ENCODE measurements around the gene PRSS56.

GRCh38 chr2:232479341-232480200 is 40.6 kb upstream of the PRSS56 start:
- TF ChIP-seq CTCF (IDR thresholded peaks at IDR 0.05) (no peak; the same call in 1 of the 2 replicates), REST (IDR thresholded peaks at IDR 0.05; ENCODE audit: insufficient read depth in 1 of 2, low read depth in 2 of 2, low read length in 1 of 2) (no peak), POLR2AphosphoS5 (IDR thresholded peaks at IDR 0.05; ENCODE audit: low read depth, low read length) (no peak), TCF7L2 (IDR thresholded peaks at IDR 0.05; ENCODE audit: low read depth, low read length) (no peak), SIN3A (IDR thresholded peaks at IDR 0.05; ENCODE audit: borderline replicate concordance, insufficient read depth, low read depth, low read length) (no peak)
